GM21367 (cell line): ENCODE results near the gene IPO13.

ENCODE experiments used
- ATAC-seq: cut with Tn5 transposase; IDR thresholded peaks from one replicate; pipeline ENCODE4 v1.9.1; 2021; ENCODE audit not compliant: unreplicated experiment

IPO13 gene

GRCh38 chr1:43973981-43974442, 27.3 kb downstream of the IPO13 start:
- no peak for ATAC-seq

DNA sequence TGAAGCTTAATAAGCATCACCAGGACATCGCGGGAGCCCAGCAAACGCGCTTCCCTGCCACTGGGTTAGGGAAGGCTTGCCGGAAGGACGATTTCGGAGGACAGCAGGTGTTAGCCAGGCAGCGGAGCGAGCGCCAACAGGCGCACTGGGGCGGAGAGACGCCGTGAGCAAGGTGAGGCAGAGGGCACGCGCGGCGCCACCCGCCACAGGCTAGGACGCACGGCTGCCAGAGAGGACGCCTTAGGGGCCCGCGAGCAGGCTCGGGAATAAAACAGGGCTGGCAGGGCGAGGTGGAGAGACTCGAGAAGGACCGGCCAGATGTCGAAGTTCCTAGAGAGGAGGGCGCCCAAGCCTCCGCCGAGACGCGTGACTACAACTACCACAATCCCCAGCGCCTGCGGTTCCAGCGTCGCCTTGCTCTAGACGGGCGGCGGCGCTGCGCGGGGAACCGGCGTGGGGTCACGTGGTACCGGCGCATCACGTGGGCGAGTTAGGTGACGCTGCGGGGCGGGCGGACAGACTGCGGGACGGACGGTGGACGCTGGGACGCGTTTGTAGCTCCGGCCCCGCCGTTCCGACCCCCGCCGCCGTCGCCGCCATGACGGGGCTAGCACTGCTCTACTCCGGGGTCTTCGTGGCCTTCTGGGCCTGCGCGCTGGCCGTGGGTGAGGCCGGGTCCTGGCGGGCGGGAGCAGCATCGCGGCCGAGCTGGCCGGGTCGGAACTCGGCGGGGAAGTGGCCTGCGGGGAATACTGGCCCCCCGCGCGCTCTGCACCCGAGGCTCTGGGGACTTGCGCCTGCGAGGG, 27.9 kb downstream of the IPO13 start, which contains the start of gene ATP6V0B:
Gene ATP6V0B (plus strand): TSS at position 518 of the 806 bp plus-strand sequence. CDS start 81 bp downstream, at position 599.
- ATAC-seq, result peak; percentile 49

- ATAC-seq, result no peak
Observed at GRCh38 chr1:43975249-43975961, 28.7 kb downstream of the IPO13 start.

GRCh38 chr1:43976045-43976444, 29.3 kb downstream of the IPO13 start:
- ATAC-seq, result no peak

DNA sequence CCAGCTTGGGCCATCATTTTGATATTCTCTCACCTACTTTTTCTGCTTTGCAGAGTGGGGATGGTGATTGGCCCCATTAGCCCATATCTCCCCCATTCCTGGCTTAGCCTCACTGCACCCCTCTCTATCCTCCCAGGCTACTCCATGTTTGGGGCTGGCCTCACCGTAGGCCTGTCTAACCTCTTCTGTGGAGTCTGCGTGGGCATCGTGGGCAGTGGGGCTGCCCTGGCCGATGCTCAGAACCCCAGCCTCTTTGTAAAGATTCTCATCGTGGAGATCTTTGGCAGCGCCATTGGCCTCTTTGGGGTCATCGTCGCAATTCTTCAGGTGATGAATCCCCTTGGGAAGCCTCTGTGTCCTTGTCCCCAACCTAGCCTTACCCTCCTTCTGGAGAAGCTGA, 30.1 kb downstream of the IPO13 start:
- ATAC-seq, result no peak

DNA sequence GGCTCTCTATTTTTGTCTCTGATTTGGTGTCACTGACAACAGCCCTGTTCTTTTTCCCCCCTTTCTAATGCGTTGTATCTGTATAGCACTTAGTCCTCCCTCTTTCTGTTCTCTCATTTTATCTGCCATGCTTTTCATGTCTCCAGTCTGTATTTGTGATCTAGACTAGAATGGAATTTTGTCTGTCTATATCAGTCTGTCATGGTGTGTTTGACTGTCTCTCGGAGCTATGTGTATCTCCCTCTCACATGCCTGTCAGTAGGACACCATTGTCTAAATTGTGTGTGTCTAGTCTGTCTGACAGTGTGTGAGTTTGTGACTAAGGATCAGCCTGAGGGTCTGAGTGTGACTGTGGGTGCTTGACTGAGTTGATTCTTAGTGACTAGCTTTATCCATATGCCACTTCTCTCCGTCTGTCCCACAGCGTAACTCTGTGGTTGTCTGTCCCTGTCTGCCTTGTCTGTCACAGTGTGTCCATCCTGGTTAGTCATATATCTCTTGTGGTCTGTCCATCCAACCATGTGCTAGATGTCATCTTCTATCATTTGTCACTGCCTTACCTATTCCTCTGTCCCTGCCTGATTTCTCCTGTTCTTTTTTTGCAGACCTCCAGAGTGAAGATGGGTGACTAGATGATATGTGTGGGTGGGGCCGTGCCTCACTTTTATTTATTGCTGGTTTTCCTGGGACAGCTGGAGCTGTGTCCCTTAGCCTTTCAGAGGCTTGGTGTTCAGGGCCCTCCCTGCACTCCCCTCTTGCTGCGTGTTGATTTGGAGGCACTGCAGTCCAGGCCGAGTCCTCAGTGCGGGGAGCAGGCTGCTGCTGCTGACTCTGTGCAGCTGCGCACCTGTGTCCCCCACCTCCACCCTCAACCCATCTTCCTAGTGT, 30.9 kb downstream of the IPO13 start:
- ATAC-seq, result no peak

DNA sequence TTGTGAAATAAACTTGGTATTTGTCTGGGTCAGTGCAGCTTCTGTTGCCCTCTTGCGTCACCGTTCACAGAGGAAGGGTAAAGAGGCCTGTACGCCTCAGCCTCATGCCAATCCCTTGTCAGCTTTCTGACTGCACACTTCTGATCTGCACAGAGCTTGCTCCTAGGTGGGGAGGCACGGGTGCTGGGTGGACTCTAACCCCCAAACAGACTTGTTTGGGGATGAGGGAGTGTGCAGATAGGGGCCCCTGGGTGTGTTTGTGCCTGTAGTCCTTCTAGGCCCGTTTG, 31.5 kb downstream of the IPO13 start:
- ATAC-seq, result no peak

GRCh38 chr1:43978551-43979260, 32.0 kb downstream of the IPO13 start, which contains the start of gene B4GALT2:
Gene B4GALT2, plus strand, starts transcription at chr1:43979210. Its CDS starts 1,951 bp downstream, at chr1:43981161.
- ATAC-seq, result no peak

GRCh38 chr1:43979261-43979527, 32.4 kb downstream of the IPO13 start:
- ATAC-seq, result no peak

DNA sequence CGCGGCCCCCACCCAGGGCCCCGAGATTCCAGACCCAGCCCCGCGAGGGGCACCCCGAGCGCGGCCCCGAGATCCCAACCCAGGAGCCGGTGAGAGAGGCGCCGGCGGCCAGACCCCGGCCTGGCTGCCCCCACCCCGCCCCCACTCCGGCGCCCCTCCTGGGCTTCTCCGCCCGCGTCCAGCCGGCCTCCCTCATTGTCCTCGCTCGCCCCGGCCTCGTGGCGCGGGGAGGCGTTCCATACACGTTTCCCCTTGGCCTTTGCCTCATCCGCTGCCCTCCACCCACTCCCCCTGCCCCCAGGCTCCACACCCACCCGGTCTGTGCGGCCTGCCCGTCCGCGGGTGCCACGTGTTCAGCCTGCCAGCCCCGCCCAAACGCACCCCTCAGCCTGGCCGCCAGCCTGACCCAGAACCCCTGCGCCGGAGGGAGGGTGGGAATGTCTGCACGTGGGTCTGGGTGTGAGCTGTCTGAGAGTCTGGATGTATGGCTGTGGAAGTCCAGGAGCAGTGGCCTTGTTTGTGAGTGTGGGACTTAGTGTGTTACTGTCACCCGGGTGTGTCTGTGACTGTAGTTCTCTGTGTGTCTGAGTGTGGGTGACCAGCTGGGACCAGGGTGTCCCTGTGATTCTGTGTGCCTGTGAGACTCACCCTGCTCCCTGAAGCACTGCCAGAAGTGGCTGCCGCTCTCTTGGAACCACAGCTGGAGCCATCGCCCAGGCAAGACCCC, 32.9 kb downstream of the IPO13 start:
- ATAC-seq, result no peak

- no peak for ATAC-seq
Observed at GRCh38 chr1:43980255-43981134, 33.7 kb downstream of the IPO13 start.

DNA sequence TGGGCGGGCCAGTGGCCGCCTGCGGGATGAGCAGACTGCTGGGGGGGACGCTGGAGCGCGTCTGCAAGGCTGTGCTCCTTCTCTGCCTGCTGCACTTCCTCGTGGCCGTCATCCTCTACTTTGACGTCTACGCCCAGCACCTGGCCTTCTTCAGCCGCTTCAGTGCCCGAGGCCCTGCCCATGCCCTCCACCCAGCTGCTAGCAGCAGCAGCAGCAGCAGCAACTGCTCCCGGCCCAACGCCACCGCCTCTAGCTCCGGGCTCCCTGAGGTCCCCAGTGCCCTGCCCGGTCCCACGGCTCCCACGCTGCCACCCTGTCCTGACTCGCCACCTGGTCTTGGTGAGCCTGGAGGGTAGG, 34.4 kb downstream of the IPO13 start:
- ATAC-seq, result no peak

GRCh38 chr1:43981636-43982035, 34.9 kb downstream of the IPO13 start:
- no peak for ATAC-seq

DNA sequence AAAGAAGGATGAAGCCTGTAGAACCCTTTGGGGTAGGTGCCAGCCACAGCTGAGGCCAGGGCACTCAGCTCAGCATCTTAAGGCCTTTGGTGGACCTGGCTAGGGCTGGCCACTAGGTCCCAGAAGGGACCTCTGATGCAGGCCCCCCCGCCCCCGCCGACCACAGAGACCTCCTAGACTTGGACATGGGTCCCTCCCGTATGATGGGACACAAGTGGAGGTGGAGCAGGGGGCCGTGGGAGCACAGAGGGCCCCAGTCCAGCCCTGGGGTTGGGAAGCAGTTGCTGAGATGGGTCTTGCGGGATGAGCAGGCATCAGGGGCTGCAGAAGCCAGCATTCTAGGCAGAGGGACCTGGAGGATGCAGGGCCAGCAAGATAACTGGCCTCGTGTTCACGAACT, 35.5 kb downstream of the IPO13 start:
- ATAC-seq, result no peak

DNA sequence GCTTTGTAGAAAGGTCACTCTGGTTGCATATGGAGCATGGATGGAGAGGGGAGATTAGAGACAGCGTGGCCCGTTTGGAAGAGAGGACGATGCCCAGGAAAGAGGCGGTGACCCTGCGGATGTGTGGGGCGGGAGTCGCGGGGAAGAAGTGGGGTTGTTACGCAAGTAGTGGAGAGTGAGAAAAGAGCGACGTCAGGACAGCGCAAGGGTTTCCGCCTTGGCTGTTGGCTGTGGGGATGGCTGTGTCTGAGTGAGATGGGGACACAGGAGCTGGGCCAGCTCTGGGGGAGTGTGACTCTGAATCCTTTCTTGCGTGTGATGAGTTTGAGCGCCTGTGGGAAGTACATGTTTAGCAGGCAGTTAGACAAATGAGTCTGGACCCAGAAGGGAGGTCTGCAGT, 36.1 kb downstream of the IPO13 start:
- ATAC-seq, result no peak

DNA sequence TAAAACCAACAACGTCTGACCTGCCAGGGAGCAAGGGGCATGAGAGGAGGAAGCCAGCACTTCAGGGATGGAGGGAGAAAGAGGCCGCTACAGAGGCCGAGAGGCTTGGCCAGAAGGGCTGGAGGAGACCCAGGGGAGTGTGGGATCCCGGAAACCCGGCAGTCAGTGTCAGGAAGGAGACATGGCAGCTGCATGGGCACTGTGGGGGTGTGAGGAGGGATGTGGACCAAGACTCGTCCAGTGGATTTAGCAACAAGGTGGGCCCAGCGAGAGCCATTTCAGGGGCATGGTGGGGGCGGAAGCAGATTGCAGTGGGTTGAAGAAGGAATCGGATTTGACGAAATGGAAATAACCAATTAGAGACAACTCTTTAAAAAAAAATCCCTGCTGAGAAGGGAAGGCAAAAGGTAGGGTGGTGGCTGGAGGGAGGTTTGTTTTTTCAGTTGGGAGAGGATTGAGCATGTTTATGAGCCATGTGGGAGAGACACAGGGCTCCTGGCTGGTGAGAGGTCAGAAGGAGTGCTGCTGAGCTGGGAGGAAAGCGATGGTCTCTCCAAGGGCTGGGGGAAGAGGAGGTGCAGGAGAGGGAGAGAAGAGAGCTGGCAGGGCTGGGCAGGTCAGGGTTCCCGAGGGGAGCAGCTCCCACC, 36.6 kb downstream of the IPO13 start:
- no peak for ATAC-seq

DNA sequence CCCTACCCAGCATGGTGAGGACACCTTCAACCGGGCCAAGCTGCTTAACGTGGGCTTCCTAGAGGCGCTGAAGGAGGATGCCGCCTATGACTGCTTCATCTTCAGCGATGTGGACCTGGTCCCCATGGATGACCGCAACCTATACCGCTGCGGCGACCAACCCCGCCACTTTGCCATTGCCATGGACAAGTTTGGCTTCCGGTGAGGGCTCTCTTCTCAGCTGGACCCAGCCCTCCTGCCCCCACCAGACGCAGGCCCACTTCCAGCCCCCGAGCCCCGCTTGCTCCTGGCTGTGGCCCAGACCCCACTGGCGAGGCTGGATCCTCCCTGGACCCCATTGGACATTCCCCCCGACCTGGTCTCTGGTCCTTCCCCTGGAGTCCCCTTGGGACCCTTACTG, 38.1 kb downstream of the IPO13 start:
- ATAC-seq, result no peak

- no peak for ATAC-seq
Observed at GRCh38 chr1:43985984-43986595, 39.3 kb downstream of the IPO13 start.

- ATAC-seq, result no peak
Observed at GRCh38 chr1:43986712-43987111, 40.0 kb downstream of the IPO13 start.
